NCI-H2171 treated with DMSO at 0.1 percent for 48 hours (cell line): ENCODE data around the gene POLDIP2.

ENCODE experiments used
- DNase-seq: peaks from one replicate; lab custom pipeline; 2025; lab: John Stamatoyannopoulos, UW

POLDIP2 gene

GRCh38 chr17:28335959-28336871 is 21.1 kb downstream of the POLDIP2 start:
- peak; percentile 46 for DNase-seq

DNA sequence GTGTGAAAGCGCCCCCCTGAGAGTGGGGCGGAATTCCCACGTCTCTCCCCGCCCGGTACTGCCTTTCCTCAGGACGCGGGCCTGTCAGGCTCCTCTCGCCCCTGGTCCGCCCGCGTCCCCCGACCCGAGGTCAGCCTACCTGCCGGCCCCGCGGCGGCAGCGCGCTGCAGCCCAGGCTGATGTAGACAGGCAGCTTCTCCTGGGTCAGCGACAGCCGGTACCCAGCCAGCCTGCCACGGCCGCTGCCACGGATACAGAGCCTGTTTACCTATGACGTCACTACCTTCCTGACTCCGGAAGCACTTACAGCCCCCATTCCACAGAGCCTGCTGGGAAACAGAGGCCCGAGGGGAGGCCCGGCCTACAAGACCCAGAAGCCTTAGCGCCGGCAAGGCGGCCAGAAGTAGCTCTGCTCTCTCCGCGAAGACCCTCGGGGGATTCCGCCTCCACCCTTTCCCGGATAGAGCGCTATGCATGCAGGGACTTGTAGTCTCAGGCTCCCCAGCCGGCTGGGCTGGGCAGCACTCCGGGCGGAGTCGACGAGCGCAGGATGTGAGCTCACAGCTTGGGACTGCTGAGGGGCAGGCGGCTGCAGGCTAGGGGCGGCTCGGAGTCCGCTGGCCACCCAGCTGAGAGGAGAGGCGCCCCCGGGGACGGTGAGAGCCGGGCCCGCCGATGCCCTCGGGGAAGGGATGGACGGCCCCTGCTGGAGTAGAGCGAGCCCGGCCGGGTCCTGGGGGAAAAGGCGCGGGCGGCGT is 21.9 kb downstream of the POLDIP2 start, which contains the start of the genes IFT20 and TNFAIP1:
TSS of gene IFT20 (minus strand) at position 272 of the 758 bp plus-strand sequence. CDS start 3,487 bp downstream, outside the sequence.
TSS of gene TNFAIP1 (plus strand) at position 561 of the 758 bp plus-strand sequence. CDS start 3,761 bp downstream, outside the sequence.
- peak; percentile 100 for DNase-seq

DNA sequence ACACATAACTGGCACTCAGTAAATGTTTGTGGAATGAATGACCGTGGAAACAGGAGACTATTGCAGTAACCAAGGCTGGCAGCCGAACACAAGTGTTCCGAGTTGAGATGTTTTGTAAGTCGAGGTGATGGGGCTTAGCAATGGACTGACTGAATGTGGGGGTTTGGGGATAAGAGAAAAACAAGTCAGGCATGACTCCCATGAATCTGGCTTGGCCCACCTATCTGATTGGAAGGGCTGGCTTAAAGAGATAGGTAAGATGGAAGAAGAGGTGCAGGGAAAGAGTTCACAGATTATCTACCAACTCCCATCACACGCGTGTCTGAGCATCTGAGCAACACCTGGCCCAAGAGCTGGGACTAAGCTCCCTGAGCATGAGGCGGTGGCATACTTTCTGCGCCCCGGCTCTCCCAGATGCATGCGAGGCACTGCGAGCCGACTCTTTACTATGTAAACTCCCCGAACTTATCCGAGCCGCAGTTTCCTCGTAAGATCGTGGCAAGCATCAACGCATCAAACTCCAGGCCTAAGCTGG is 22.6 kb downstream of the POLDIP2 start:
- DNase-seq, result no peak

GRCh38 chr17:28334171-28334570 is 23.2 kb downstream of the POLDIP2 start:
- no peak for DNase-seq

DNA sequence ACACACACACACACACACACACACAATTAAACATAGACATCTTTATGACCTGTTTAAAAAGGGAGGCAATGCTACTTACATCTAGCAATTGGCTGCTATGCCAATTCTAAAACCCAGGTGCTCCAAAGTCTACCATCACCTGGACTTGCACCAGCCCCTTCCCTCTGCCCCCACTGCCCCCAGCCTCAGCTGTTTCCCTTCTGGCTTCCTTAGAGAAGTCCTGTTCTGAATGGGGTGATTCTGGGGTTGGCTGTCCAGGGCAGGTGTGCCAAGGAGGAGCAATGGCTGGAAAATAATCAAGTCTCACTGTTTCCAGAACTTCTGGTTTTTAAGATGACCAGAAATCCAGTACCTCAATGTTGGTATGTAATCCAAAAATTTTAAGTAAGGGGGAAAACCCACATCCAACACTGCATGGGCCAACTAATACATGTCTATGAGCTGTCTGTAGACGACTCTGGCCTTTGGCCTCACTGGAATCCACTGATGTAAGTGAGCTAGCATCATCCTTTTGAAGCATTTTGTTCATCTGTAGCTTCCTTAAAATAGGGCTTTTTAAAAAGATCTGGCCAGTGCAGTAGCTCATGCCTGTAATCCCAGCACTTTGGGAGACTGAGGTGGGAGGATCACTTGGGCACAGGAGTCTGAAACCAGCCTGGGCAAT is 24.1 kb downstream of the POLDIP2 start:
- DNase-seq, result no peak

DNA sequence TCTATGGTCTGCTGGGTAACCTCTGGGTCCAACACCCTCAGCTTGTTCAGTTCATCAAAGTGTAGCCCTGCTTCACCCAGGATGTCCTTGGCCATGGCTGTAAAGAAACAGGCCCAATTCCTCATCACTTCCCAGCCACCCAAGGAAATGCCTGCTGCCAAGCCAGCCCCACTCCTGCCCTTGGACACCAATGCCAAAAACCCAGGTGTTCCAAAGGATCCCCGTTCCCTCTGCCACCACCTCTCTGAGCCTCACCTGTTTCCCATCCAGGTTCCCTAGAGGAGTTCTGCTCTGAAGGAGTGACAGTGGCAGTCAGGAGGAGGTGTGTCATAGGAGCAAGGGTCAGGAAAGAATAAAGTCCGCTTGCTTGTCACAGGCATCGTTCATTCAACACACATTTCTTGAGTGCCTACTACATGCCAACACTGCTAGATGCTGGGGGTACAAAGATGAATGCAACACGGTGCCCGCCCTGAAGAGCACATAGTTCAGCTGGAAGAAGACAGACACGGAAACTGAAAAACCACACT is 25.4 kb downstream of the POLDIP2 start:
- no peak for DNase-seq

- no peak for DNase-seq
Observed at GRCh38 chr17:28330671-28331070, 26.7 kb downstream of the POLDIP2 start.

GRCh38 chr17:28328325-28328724 is 29.0 kb downstream of the POLDIP2 start:
- no peak for DNase-seq

GRCh38 chr17:28327709-28328108 is 29.6 kb downstream of the POLDIP2 start:
- no peak for DNase-seq

GRCh38 chr17:28327031-28327607 is 30.2 kb downstream of the POLDIP2 start:
- DNase-seq, result no peak

GRCh38 chr17:28326114-28326513 is 31.2 kb downstream of the POLDIP2 start:
- DNase-seq, result no peak

GRCh38 chr17:28325211-28325610 is 32.1 kb downstream of the POLDIP2 start:
- no peak for DNase-seq

GRCh38 chr17:28324781-28325180 is 32.5 kb downstream of the POLDIP2 start:
- DNase-seq, result no peak

DNA sequence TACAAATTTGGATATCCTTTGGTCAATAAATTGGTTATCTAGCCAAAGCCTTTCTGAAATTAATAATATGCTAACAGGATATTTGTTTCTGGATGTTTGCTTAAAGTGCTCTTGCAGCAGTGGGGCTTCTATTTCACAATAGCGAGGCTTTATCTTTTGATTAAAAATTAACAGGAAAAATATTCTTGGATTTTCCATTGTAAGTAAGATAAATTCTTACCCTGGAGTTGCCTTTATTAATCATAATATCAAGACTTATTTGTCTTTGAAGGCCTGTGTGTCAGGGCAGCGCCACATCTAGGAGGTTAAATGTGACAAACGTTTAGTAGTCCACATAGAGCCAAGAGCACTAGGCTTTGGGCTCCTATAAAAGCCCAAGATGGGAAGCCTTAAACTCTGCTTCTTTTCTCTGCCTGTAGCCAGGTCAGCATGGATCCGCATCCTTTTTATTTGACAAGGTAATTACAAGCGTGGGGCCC is 33.0 kb downstream of the POLDIP2 start:
- no peak for DNase-seq

- DNase-seq, result no peak
Observed at GRCh38 chr17:28320215-28321061, 36.9 kb downstream of the POLDIP2 start.

DNA sequence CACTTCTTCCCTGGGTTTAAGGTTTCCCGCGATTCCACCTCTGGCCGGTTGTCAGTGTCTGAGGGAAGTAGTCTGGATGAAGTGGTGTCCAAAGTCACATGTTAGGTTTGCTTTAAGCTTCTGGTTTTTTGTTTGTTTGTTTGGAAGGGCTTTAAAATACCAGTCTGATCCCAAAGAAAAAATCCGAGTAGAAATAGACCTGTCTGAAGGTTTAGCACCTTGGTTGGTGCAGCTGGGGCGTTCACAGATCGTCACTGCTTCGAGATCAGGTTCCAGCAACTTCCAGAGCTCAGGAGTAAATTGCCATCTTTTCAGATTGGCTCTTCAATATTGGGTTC is 37.8 kb downstream of the POLDIP2 start:
- peak; percentile 45 for DNase-seq

GRCh38 chr17:28318759-28319597 is 38.3 kb downstream of the POLDIP2 start, which contains the start of gene TMEM97:
Gene TMEM97 (plus strand): TSS chr17:28319200. CDS start chr17:28319240, 40 bp downstream.
- peak; percentile 98 for DNase-seq

DNA sequence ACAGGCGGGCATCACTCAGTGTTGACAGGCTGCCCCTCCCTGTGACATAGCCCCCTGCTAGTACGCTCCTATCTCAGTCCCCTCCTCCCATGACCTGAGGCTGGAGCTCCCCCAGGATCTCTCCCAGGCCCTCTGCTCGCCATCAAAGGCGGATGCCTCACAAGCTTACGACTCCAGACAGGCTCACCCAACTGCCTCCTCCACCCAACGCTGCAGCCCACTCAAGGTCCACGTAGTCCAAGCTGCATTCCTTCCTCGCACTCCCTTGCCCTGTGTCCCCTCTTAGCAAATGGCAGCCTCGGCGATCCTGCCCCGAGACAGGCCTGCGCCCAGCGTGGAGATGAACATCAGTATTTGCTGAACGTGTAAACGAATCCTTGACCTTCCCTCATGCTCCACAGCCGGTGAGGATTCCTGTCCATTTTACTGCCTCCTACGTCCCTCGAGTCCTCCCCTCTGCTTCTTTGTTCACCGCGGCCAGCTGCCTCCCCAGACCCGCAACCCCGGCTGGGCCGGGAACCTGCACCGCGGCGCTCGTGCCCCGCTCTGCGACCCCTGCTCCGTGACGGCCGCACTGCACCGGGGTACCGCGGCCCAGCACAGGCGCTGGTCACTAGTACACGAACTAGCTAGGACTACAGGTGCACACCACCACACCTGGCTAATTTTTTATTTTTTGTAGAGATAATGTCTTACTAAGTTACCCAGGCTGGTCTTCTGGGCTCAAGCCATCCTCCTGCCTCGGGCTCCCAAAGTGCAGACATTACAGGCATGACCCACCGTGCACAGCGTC is 39.2 kb downstream of the POLDIP2 start:
- DNase-seq, result peak; percentile 43
